Retinal pigment epithelial cell (primary cell): Measurements from ENCODE around the gene ORAI3.
A peak's percentile ranks its signal among the peaks of the same experiment; 100 is the strongest.
"Not testable (repeated sequence)": the region's sequence is repeated elsewhere in the genome, so short reads cannot be mapped to it uniquely, and the experiment has no call there.

Experiments
- DNase-seq: peaks from one replicate; pipeline ENCODE4 v3.0.0-alpha.2; 2010; ENCODE audit warnings: low read depth
- H3K4me3 ChIP-seq: 2 replicates; pipeline ENCODE4 v1.5.1; 2011; ENCODE audit warnings: mild to moderate bottlenecking, low read length, control low read depth, moderate library complexity
- CTCF ChIP-seq: conservative IDR thresholded peaks from 2 replicates; pipeline ENCODE4 v1.5.1; 2011; ENCODE audit warnings: low read depth, low read length, control low read depth, inconsistent platforms

The ORAI3 gene

GRCh38 chr16:30928390-30928789 lies 20.5 kb upstream of the ORAI3 start:
- no peak for DNase-seq
- H3K4me3 ChIP-seq = no peak overlapping the region
- no peak for TF ChIP-seq CTCF

GRCh38 chr16:30929167-30929566 lies 19.7 kb upstream of the ORAI3 start:
- no peak for TF ChIP-seq CTCF
- H3K4me3 ChIP-seq = no peak overlapping the region
- no peak for DNase-seq

- no peak for TF ChIP-seq CTCF
- no peak for DNase-seq
Measured at GRCh38 chr16:30930160-30930571, 18.7 kb upstream of the ORAI3 start.

GRCh38 chr16:30931068-30931650 lies 17.7 kb upstream of the ORAI3 start:
- no peak for TF ChIP-seq CTCF
- DNase-seq = no peak
- H3K4me3 ChIP-seq = no peak overlapping the region

More at GRCh38 chr16:30930160-30930571, 18.7 kb upstream of the ORAI3 start:
- H3K4me3 ChIP-seq = no peak overlapping the region

- DNase-seq = no peak
- H3K4me3 ChIP-seq = no peak overlapping the region
- peak; percentile 71 for TF ChIP-seq CTCF
Measured at GRCh38 chr16:30934827-30935557, 13.9 kb upstream of the ORAI3 start.

- no peak for DNase-seq
- H3K4me3 ChIP-seq = no peak overlapping the region
- TF ChIP-seq CTCF = no peak
Measured at GRCh38 chr16:30937692-30938091, 11.2 kb upstream of the ORAI3 start.

- not testable (repeated sequence) for H3K4me3 ChIP-seq, DNase-seq
Measured at GRCh38 chr16:30939571-30939970, 9.3 kb upstream of the ORAI3 start.
